Measurements from ENCODE around the gene TMEM256. TPM values are rescaled to one million over a fixed set of nuclear protein-coding genes. Genes with fewer than 3 reads are reported as not detected.
A peak's percentile ranks its signal among the peaks of the same experiment; 100 is the strongest.

TMEM256 gene
- total and polyA plus RNA-seq, 9 of the 15 experiments (the other 6 are each of a cell fraction or from before 2014, with no cell fraction given): 43.4 to 177 (median 68.5) TPM

DNA sequence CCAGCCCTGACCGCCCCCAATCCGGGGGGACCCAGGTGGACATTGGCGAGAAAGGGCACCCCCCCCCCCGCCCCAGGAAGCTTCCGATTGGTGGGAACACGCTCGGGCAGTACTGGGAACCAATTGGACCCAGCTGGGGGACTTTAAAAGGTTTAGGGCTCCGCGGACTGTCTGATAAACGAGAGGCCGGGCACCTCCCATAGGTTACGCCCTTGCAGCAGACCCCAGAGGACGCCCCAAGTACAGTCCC lies 245 bp downstream of the TMEM256 start (continued):
- TF ChIP-seq, protein P1, sequence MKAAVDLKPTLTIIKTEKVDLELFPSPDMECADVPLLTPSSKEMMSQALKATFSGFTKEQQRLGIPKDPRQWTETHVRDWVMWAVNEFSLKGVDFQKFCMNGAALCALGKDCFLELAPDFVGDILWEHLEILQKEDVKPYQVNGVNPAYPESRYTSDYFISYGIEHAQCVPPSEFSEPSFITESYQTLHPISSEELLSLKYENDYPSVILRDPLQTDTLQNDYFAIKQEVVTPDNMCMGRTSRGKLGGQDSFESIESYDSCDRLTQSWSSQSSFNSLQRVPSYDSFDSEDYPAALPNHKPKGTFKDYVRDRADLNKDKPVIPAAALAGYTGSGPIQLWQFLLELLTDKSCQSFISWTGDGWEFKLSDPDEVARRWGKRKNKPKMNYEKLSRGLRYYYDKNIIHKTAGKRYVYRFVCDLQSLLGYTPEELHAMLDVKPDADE (conservative IDR thresholded peaks at IDR 0.05; ENCODE audit: control insufficient read depth, low read depth, low read length): no peak
- TF ChIP-seq NUFIP1 (IDR thresholded peaks at IDR 0.05; ENCODE audit: partially characterized antibody) (no peak), RBM15 (IDR thresholded peaks at IDR 0.05; ENCODE audit: insufficient read depth, low read length) (no peak), NELFE (IDR thresholded peaks at IDR 0.05; ENCODE audit: insufficient read depth, insufficient read length) (no peak), FOXK2 (conservative IDR thresholded peaks at IDR 0.05 in 1 of 2, IDR thresholded peaks at IDR 0.05 in 1 of 2; ENCODE audit: low read depth in 2 of 2) (no peak), HCFC1 (IDR thresholded peaks at IDR 0.05; ENCODE audit: low read depth, low read length) (no peak), IFI16 (CRISPR knock-in tag; IDR thresholded peaks at IDR 0.05) (no peak), DACH1 (IDR thresholded peaks at IDR 0.05; ENCODE audit: partially characterized antibody) (peak; percentile 25), ZNF77 (CRISPR knock-in tag; IDR thresholded peaks at IDR 0.05) (no peak), ZNF184 (CRISPR knock-in tag; IDR thresholded peaks at IDR 0.05) (no peak), ASH1L (IDR thresholded peaks at IDR 0.05; ENCODE audit: borderline replicate concordance, low read depth, partially characterized antibody) (no peak), U2AF2 (optimal IDR thresholded peaks at IDR 0.05; ENCODE audit: low read depth, low read length) (no peak), SIRT6 (IDR thresholded peaks at IDR 0.05; ENCODE audit: low read depth, low read length) (no peak), FOXM1 (IDR thresholded peaks at IDR 0.05; ENCODE audit: low read depth) (peak; percentile 22; the same call in 1 of the 2 replicates), FOXM1 (CRISPR knock-in tag; IDR thresholded peaks at IDR 0.05; ENCODE audit: low read depth) (no peak), GTF2A2 (tag; IDR thresholded peaks at IDR 0.05) (no peak), MAX (CRISPR knock-in tag; IDR thresholded peaks at IDR 0.05) (0 out of 2 replicates have a peak, but pooled peaks have one; percentile 19), ETV1 (tag; conservative IDR thresholded peaks at IDR 0.05; ENCODE audit: low read depth) (no peak), HES1 (IDR thresholded peaks at IDR 0.05; ENCODE audit: low read depth) (no peak), CSDE1 (IDR thresholded peaks at IDR 0.05) (no peak), CREB1 (IDR thresholded peaks at IDR 0.05) (no peak), CREB1 (CRISPR knock-in tag; IDR thresholded peaks at IDR 0.05) (no peak), ZNF174 (CRISPR knock-in tag; IDR thresholded peaks at IDR 0.05) (no peak), ZFX (CRISPR knock-in tag; IDR thresholded peaks at IDR 0.05) (no peak), RCOR1 (IDR thresholded peaks at IDR 0.05; ENCODE audit: borderline replicate concordance in 1 of 2, low read depth in 2 of 2, low read length in 2 of 2) (no peak), DIDO1 (tag; IDR thresholded peaks at IDR 0.05; ENCODE audit: low read depth) (no peak)
- TF ChIP-seq, protein P2, sequence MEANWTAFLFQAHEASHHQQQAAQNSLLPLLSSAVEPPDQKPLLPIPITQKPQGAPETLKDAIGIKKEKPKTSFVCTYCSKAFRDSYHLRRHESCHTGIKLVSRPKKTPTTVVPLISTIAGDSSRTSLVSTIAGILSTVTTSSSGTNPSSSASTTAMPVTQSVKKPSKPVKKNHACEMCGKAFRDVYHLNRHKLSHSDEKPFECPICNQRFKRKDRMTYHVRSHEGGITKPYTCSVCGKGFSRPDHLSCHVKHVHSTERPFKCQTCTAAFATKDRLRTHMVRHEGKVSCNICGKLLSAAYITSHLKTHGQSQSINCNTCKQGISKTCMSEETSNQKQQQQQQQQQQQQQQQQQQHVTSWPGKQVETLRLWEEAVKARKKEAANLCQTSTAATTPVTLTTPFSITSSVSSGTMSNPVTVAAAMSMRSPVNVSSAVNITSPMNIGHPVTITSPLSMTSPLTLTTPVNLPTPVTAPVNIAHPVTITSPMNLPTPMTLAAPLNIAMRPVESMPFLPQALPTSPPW (CRISPR knock-in tag; IDR thresholded peaks at IDR 0.05): peak; percentile 64
- TF ChIP-seq, protein P3, sequence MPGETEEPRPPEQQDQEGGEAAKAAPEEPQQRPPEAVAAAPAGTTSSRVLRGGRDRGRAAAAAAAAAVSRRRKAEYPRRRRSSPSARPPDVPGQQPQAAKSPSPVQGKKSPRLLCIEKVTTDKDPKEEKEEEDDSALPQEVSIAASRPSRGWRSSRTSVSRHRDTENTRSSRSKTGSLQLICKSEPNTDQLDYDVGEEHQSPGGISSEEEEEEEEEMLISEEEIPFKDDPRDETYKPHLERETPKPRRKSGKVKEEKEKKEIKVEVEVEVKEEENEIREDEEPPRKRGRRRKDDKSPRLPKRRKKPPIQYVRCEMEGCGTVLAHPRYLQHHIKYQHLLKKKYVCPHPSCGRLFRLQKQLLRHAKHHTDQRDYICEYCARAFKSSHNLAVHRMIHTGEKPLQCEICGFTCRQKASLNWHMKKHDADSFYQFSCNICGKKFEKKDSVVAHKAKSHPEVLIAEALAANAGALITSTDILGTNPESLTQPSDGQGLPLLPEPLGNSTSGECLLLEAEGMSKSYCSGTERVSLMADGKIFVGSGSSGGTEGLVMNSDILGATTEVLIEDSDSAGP (CRISPR knock-in tag; IDR thresholded peaks at IDR 0.05): no peak
